Gastroesophageal sphincter (tissue), 4 donors: ENCODE data around the gene STK16. TPM values are rescaled to one million over a fixed set of nuclear protein-coding genes. Genes with fewer than 3 reads are reported as not detected.

Experiments
- ATAC-seq: fragments of 150-250 bp; one replicate; pipeline ENCODE4 v1.9.1; 2016; ENCODE audit warnings: mild to moderate bottlenecking, moderate library complexity
- H3K27ac ChIP-seq, 4 donors: fragments of 200-600 bp; sonication (generic) in 3 of 4; 1 replicate in 3 of 4; 2 replicates in 1 of 4; pipeline ENCODE4 v1.5.1; 2016 to 2019
- H3K27me3 ChIP-seq: fragments of 200-600 bp; sonication (generic); one replicate; pipeline ENCODE4 v1.5.1; 2019
- H3K36me3 ChIP-seq, 2 donors: fragments of 200-600 bp; sonication (generic); one replicate each; pipeline ENCODE4 v1.5.1; 2019; ENCODE audit warnings: control low read depth in 1 of 2
- H3K4me1 ChIP-seq, 3 donors: fragments of 200-600 bp; sonication (generic); 1 replicate in 2 of 3; 2 replicates in 1 of 3; pipeline ENCODE4 v1.5.1; 2016 to 2019; ENCODE audit warnings: control low read depth in 2 of 3
- H3K4me3 ChIP-seq, 2 donors: fragments of 200-600 bp; sonication (generic); one replicate each; pipeline ENCODE4 v1.5.1; 2019; ENCODE audit warnings: mild to moderate bottlenecking in 1 of 2, moderate library complexity in 1 of 2
- H3K9me3 ChIP-seq, 3 donors: fragments of 200-600 bp; sonication (generic); one replicate each; pipeline ENCODE4 v1.5.1; 2017 to 2019; ENCODE audit warnings: control low read depth in 2 of 3
- EP300 ChIP-seq: sonication (generic); formaldehyde crosslinking; IDR thresholded peaks from one replicate; pipeline ENCODE4 v1.6.1; 2017; ENCODE audit warnings: antibody characterized with exemption, mild to moderate bottlenecking
- POLR2A ChIP-seq, 2 donors: fragments of 450-650 bp; IDR thresholded peaks; one replicate each; pipeline ENCODE4 v1.6.1; 2017; ENCODE audit warnings: antibody characterized with exemption in 2 of 2, mild to moderate bottlenecking in 2 of 2, moderate library complexity in 1 of 2
- POLR2AphosphoS5 ChIP-seq: sonication (generic); formaldehyde crosslinking; IDR thresholded peaks from one replicate; pipeline ENCODE4 v1.6.1; 2017; ENCODE audit warnings: antibody characterized with exemption
- WGBS, 2 donors: methylation state at CpG; one replicate each; pipeline ENCODE4 v1.1.5; 2018; ENCODE audit warnings: low coverage in 1 of 2; 5-methylcytosine and 5-hydroxymethylcytosine counted together
- total RNA-seq, 4 donors: library from RNA; depleted of rRNA; stranded (reverse); fragments of >200 nt; gene quantifications; one replicate each; pipeline ENCODE4 v1.1.0, GENCODE V29; 2016
- TF ChIP-seq, protein P1 (sequence below), 4 experiments: fragments of 200-600 bp in 2 of 4; fragments of 450-650 bp in 2 of 4; sonication (generic) in 1 of 4; IDR thresholded peaks; one replicate each; pipeline ENCODE4 v1.5.1; 2017 to 2019; ENCODE audit warnings: antibody characterized with exemption in 4 of 4, mild to moderate bottlenecking in 2 of 4, moderate library complexity in 2 of 4

Gene STK16
- total RNA-seq, 4 donors from 2014 or later = 10.2 to 14.0 (median 11.6) TPM

DNA sequence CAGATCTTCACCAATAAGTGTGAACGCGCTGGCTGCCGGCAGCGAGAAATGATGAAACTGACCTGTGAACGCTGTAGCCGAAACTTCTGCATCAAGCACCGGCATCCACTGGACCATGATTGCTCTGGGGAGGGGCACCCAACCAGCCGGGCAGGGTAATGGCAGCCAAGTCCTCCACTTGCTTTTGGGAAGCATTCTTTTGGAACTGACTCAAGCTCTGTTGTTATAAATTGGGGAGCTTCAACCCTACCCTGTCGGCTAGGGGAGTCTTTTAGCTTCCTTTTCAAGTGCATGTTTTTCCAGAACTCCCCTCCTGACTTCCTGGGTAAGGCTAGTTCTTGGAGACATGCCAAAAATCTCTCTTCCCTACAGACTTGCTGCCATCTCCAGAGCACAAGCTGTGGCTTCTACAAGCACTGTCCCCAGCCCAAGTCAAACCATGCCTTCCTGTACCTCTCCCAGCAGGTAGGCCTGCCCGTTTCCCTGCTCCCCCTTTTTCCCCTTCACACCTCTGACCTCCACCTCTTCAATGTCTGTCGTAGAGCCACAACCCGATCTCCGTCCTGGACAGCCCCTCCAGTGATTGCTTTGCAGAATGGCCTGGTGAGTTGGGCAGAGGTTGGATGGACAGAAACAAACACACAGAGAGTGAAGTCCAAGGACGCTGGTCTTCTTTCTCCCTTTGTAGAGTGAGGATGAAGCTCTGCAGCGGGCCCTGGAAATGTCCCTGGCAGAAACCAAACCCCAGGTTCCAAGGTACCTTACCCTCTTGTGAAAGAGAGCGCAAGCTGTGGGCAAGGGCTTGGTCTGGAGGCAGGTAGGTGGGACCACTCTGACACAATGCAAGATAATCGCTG, 37.2 kb upstream of the STK16 start:
- Histone ChIP-seq H3K27ac (peak overlapping the region; percentile 73 to 99 (median 93)), H3K4me3 (peak overlapping the region in 1 of 2 donors; percentile 59), H3K27me3 (no peaks in the 10 kb centered on the region), H3K9me3 (no peaks in the 10 kb centered on the region), H3K4me1 (peaks cover 0 to 29% (median 9%) of the 10 kb centered on the region in 3 donors), H3K36me3 (peaks cover 0 to 47% of the 10 kb centered on the region in 2 donors)
- peak; percentile 38 for TF ChIP-seq POLR2AphosphoS5
- TF ChIP-seq POLR2A (IDR thresholded peaks at IDR 0.05) = no peak
- 45 to 64% methylated on average over 8 to 11 of the region's 17 CpGs for WGBS, 2 donors
- no peak for ATAC-seq

DNA sequence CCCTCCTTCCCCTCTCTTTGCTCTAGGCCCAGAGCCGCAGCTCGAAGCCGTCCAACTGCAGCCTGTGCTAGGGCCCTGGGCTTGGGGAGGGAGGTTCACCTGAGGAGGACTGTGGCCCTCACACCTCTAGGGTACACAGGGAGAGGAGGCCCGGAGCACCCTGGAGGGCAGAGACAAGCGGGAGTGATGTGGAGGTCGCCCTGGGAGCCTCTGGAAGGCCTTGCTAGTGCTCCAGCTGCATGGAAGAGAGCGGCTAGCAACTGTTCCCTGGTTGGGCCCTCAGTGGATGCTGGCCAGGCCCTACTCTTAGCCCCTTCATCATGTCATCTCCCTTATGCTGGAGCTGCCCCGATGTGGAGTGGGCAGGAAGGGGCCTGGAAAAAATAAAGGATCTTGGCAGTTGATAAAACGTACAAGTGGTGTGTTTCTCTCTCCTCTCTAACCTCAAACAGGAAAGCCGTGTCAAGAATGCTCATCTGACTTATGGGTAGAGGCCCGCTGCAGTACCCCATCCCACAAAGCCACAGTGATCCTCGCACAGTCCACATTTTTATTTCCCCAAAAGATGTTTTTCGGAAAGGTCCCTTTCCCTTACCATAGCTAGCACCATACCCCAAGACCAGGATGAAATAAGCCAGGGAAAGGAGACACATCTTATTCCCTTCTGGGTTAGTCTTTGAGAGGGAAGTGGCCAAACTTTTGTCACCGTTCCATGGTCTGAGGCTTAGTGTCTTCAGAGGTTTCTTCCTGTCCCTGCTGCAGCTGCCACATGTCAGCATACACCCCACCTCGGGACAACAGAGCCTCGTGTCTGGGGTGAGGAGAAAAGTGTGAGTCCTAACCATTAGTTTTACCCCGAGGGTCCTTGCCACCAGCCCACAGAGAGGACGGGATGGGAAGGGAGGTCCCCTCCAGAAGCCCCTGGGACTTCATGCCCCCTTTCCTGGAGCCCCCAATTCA, 35.8 kb upstream of the STK16 start:
- Histone ChIP-seq H3K4me1 (peaks cover 0 to 29% (median 9%) of the 10 kb centered on the region in 3 donors), H3K27ac (peak overlapping the region in 1 of 4 donors; percentile 26), H3K9me3 (no peaks in the 10 kb centered on the region), H3K27me3 (no peaks in the 10 kb centered on the region), H3K4me3 (no peak overlapping the region), H3K36me3 (peaks cover 0 to 61% of the 10 kb centered on the region in 2 donors)
- no peak for ATAC-seq
- 71 to 94% methylated on average over 3 to 12 of the region's 18 CpGs for WGBS, 2 donors
- TF ChIP-seq POLR2A (IDR thresholded peaks at IDR 0.05) (no peak), POLR2AphosphoS5 (no peak), EP300 (no peak)

DNA sequence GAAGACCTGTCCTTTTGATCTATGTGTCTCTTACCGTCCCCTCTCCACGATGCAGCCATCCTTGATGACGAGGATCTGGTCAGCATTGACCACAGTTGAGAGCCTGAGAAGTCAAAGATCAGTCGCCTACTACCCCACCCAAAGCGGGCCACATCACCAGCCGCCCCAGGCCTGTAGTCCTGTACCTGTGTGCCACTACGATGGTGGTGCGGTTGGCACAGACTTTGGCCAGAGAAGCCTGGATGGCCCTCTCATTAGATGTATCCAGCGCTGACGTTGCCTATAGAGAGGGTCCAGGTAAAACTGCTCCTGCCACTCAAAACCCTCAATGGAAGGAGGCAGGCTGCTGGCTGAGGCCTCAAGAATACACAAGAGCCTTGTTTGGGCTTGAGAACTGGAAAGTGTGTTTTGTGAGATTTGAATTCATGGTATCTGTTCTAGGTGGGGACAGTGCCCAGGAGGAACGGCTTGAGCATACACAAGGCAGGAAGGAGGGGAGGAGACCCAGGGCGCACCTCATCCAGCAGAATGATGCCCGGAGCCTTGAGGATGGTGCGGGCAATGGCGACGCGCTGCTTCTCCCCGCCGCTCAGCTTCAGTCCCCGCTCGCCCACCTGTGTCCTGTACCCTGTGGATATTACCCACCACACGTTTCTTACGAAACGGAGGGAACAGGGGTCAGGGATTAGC, 34.9 kb upstream of the STK16 start:
- Histone ChIP-seq H3K27me3 (no peaks in the 10 kb centered on the region), H3K36me3 (peaks cover 0 to 70% of the 10 kb centered on the region in 2 donors), H3K27ac (peak overlapping the region in 1 of 4 donors; percentile 16), H3K4me1 (peaks cover 0 to 30% (median 9%) of the 10 kb centered on the region in 3 donors), H3K4me3 (no peak overlapping the region), H3K9me3 (no peaks in the 10 kb centered on the region)
- 69 to 82% methylated on average over 7 to 13 of the region's 24 CpGs for WGBS, 2 donors
- no peak for TF ChIP-seq EP300
- TF ChIP-seq POLR2A (IDR thresholded peaks at IDR 0.05) = no peak
- no peak for TF ChIP-seq POLR2AphosphoS5
- TF ChIP-seq, protein P1, sequence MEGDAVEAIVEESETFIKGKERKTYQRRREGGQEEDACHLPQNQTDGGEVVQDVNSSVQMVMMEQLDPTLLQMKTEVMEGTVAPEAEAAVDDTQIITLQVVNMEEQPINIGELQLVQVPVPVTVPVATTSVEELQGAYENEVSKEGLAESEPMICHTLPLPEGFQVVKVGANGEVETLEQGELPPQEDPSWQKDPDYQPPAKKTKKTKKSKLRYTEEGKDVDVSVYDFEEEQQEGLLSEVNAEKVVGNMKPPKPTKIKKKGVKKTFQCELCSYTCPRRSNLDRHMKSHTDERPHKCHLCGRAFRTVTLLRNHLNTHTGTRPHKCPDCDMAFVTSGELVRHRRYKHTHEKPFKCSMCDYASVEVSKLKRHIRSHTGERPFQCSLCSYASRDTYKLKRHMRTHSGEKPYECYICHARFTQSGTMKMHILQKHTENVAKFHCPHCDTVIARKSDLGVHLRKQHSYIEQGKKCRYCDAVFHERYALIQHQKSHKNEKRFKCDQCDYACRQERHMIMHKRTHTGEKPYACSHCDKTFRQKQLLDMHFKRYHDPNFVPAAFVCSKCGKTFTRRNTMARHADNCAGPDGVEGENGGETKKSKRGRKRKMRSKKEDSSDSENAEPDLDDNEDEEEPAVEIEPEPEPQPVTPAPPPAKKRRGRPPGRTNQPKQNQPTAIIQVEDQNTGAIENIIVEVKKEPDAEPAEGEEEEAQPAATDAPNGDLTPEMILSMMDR (IDR thresholded peaks at IDR 0.05) = no peak
- ATAC-seq = no peak

DNA sequence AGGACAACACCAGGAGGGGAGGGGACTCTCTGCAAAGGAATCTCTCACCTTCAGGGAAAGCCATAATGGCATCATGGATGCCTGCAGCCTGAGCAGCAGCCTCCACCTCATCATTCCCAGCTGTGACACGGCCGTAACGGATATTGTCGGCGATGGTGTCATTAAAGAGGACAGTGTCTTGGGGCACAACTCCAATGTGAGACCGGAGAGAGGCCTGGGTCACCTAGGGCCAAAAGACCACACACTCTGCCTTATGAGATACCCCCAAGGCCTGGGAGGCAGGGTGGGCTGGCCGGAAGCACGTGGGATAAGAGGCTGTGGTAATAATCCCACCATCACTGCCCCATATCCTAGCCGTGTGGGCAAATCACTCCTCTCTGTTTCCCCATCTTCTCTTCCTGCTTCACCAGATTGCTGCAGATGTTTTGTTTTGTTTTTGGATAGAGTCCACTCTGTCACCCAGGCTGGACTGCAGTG, 34.4 kb upstream of the STK16 start:
- Histone ChIP-seq H3K27ac (no peak overlapping the region), H3K9me3 (no peaks in the 10 kb centered on the region), H3K4me1 (peaks cover 0 to 33% (median 9%) of the 10 kb centered on the region in 3 donors), H3K4me3 (no peak overlapping the region), H3K36me3 (peaks cover 0 to 75% of the 10 kb centered on the region in 2 donors), H3K27me3 (no peaks in the 10 kb centered on the region)
- no peak for ATAC-seq
- TF ChIP-seq POLR2AphosphoS5 (no peak), POLR2A (IDR thresholded peaks at IDR 0.05) (no peak)
- TF ChIP-seq, protein P1 (IDR thresholded peaks at IDR 0.05) = no peak
- WGBS, 2 donors = 86 to 87% methylated on average over 3 to 6 of the region's 9 CpGs

DNA sequence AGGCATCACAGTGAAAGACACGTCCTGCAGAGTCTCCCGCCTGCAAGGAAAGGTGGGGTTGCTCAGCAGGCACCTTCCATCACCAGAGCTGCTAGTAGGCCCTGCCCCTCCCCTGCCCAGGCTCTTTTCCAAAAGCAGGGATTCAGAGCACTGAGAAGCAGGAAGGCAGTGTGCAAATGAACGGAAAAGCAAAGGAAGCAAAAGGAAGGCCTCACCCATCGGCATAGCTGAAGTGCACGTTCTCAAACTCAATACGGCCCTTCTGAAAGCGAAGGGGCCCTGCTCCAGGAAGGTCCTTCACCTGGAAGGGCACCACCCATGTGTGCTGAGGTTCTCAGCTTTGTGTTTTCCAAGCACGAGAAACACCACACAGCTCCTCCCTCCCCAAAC, 32.3 kb upstream of the STK16 start:
- Histone ChIP-seq H3K27me3 (no peaks in the 10 kb centered on the region), H3K4me3 (no peak overlapping the region), H3K36me3 (peaks cover 0 to 78% of the 10 kb centered on the region in 2 donors), H3K4me1 (peaks cover 0 to 39% (median 9%) of the 10 kb centered on the region in 3 donors), H3K27ac (no peak overlapping the region), H3K9me3 (no peaks in the 10 kb centered on the region)
- TF ChIP-seq EP300 (no peak), POLR2AphosphoS5 (no peak), POLR2A (IDR thresholded peaks at IDR 0.05) (no peak)
- TF ChIP-seq, protein P1 (IDR thresholded peaks at IDR 0.05) = no peak
- WGBS, 2 donors = 86 to 92% methylated on average over 6 of the region's 8 CpGs
- no peak for ATAC-seq
